Kidney (tissue), 14 donors: ENCODE measurements around the gene NEAT1. TPM values are rescaled to one million over a fixed set of nuclear protein-coding genes. Genes with fewer than 3 reads are reported as not detected.
A peak's percentile ranks its signal among the peaks of the same experiment; 100 is the strongest.

Experiments
- DNase-seq, 5 donors: peaks; one replicate each; pipeline ENCODE4 v3.0.0-alpha.2; 2013 to 2020
- FAIRE-seq: peaks from 2 replicates; lab custom pipeline; 2012; peaks lifted over from hg19 to GRCh38; lab: Jason Lieb, UNC
- H3K27ac ChIP-seq, 2 donors: one replicate each; pipeline ENCODE4 v1.7.0; 2013; ENCODE audit warnings: low read depth in 2 of 2, low read length in 2 of 2, inconsistent platforms in 1 of 2
- H3K27me3 ChIP-seq: one replicate; pipeline ENCODE4 v1.7.1; 2013; ENCODE audit warnings: low read length, inconsistent platforms; ENCODE audit not compliant: control insufficient read depth, insufficient read depth
- H3K36me3 ChIP-seq, 3 donors: one replicate each; pipeline versions ENCODE4 v1.7.0 to v1.7.1; 2013; ENCODE audit warnings: low read length in 3 of 3, control low read depth in 1 of 3, inconsistent platforms in 1 of 3; ENCODE audit not compliant: insufficient read depth in 3 of 3, control insufficient read depth in 2 of 3
- H3K4me1 ChIP-seq, 3 donors: one replicate each; pipeline versions ENCODE4 v1.7.0 to v1.7.1; 2013; ENCODE audit warnings: low read length in 3 of 3, inconsistent platforms in 1 of 3, low read depth in 1 of 3; ENCODE audit not compliant: control insufficient read depth in 2 of 3, insufficient read depth in 2 of 3
- H3K4me3 ChIP-seq, 3 donors: one replicate each; pipeline versions ENCODE4 v1.7.0 to v1.8.1; 2013; ENCODE audit warnings: low read length in 3 of 3, control low read depth in 1 of 3, inconsistent platforms in 1 of 3
- H3K9ac ChIP-seq, 3 donors: one replicate each; pipeline versions ENCODE4 v1.7.0 to v1.7.1; 2013; ENCODE audit warnings: low read length in 3 of 3, control low read depth in 1 of 3, inconsistent platforms in 1 of 3
- H3K9me3 ChIP-seq, 3 donors: one replicate each; pipeline versions ENCODE4 v1.7.0 to v1.7.1; 2013; ENCODE audit warnings: low read length in 3 of 3, control low read depth in 1 of 3, inconsistent platforms in 1 of 3; ENCODE audit not compliant: control insufficient read depth in 2 of 3, insufficient read depth in 1 of 3
- CTCF ChIP-seq: IDR thresholded peaks from 3 replicates; pipeline ENCODE4 v1.5.1; 2012; ENCODE audit warnings: mild to moderate bottlenecking, moderate library complexity, borderline replicate concordance; ENCODE audit not compliant: insufficient read depth; ENCODE audit errors: extremely low read depth
- intact Hi-C: fragments of 100-400 bp; cut with DNase I; formaldehyde crosslinking; loops from one replicate; pipeline ENCODE4 v1.11.1; 2022
- polyA plus RNA-seq: library from polyadenylated mRNA; stranded (reverse); fragments of 350-450 nt; fragmentation: Illumina TruSeq; extraction: RNeasy Lipid Tissue Mini Kit (QIAGEN cat#74804); gene quantifications from one replicate; pipeline ENCODE4 v1.2.3, GENCODE V29; 2014; ENCODE audit warnings: low read depth, low replicate concordance; ENCODE audit not compliant: insufficient read depth
- total RNA-seq: library from RNA; stranded (reverse); fragmentation: NEBNext Ultra II Directional; extraction: Animal tissue kit (Norgen Biotek cat#: 25700); gene quantifications from one replicate; pipeline ENCODE4 v1.2.1, GENCODE V29; 2021
- donor health status: control.
- donor health status: control.
- donor health status: control.
- donor health status: control.
- donor health status: control.
- donor health status: DM: yes; HTN: yes; CAD: no.
- donor health status: Normal renal cell carcinoma (clear cell type).

NEAT1 gene
- total and polyA plus RNA-seq, 2 donors from 2014 or later, result 595 to 1,006 TPM

- H3K4me1 ChIP-seq, result peaks cover 24 to 44% (median 42%) of the 10 kb centered on the region in 3 donors
- H3K36me3 ChIP-seq, result no peaks in the 10 kb centered on the region
- H3K27ac ChIP-seq, result peak overlapping the region; percentile 85 to 92
- intact Hi-C loops, result no loop called here
- no peak overlapping the region for H3K4me3 ChIP-seq
- FAIRE-seq (no peak), DNase-seq (no peak)
- no peaks in the 10 kb centered on the region for H3K9me3 ChIP-seq
- no peak for TF ChIP-seq CTCF
- no peaks in the 10 kb centered on the region for H3K27me3 ChIP-seq
- H3K9ac ChIP-seq, result peak overlapping the region in 1 of 3 donors; percentile 35
Observed at GRCh38 chr11:65485920-65486219, 63.3 kb downstream of the NEAT1 start.

- peaks cover 24 to 52% (median 51%) of the 10 kb centered on the region in 3 donors for H3K4me1 ChIP-seq
- H3K9ac ChIP-seq, result peak overlapping the region in 2 of 3 donors; percentile 1 to 68
- FAIRE-seq (no peak), DNase-seq (peak in 1 of 5 donors; percentile 37)
- no peaks in the 10 kb centered on the region for H3K27me3 ChIP-seq
- no peak for TF ChIP-seq CTCF
- H3K36me3 ChIP-seq, result no peaks in the 10 kb centered on the region
- peak overlapping the region; percentile 85 to 92 for H3K27ac ChIP-seq
- intact Hi-C loops, result no loop called here
- H3K9me3 ChIP-seq, result no peaks in the 10 kb centered on the region
- peak overlapping the region in 1 of 3 donors; percentile 19 for H3K4me3 ChIP-seq
Observed at GRCh38 chr11:65486570-65487466, 64.2 kb downstream of the NEAT1 start.

GRCh38 chr11:65487467-65488272 lies 65.1 kb downstream of the NEAT1 start:
- Histone ChIP-seq H3K4me1 (peaks cover 27 to 61% (median 59%) of the 10 kb centered on the region in 3 donors), H3K4me3 (peak overlapping the region; percentile 0 to 59 (median 25)), H3K9ac (peak overlapping the region in 2 of 3 donors; percentile 77 to 91), H3K27me3 (no peaks in the 10 kb centered on the region), H3K36me3 (no peaks in the 10 kb centered on the region), H3K9me3 (no peaks in the 10 kb centered on the region), H3K27ac (peak overlapping the region; percentile 98 to 99)
- DNase-seq (peak; percentile 99 to 100 (median 100)), FAIRE-seq (peak; percentile 91)
- intact Hi-C loops, result no loop called here
- no peak for TF ChIP-seq CTCF
